Caco-2 (cell line): ENCODE results near the gene ABI3BP. TPM values are rescaled to one million over a fixed set of nuclear protein-coding genes. Genes with fewer than 3 reads are reported as not detected.

ENCODE experiments used
- BruUV-seq: library from RNA; stranded (reverse); fragments of 400-500 nt; replicated peaks from 2 replicates; lab custom pipeline; 2021; lab: Mats Ljungman, UMichigan
- CTCF ChIA-PET: fragments of 300-600 bp; sonication (Branson Sonifier 250); formaldehyde crosslinking; loops from one replicate; lab custom pipeline; 2022; ENCODE audit warnings: antibody characterized with exemption; lab: Charles Lee
- POLR2A ChIA-PET: fragments of 300-600 bp; sonication (Branson Sonifier 250); formaldehyde crosslinking; loops from one replicate; lab custom pipeline; 2022; ENCODE audit warnings: antibody characterized with exemption; lab: Charles Lee
- DNase-seq, 2 experiments: peaks; one replicate each; pipeline versions ENCODE4 v3.0.0 to v3.0.0-alpha.2; 2020 to 2022
- H3K27me3 ChIP-seq: replicated peaks from 2 replicates; pipeline ENCODE4 v1.6.0; 2011; ENCODE audit warnings: low read length; ENCODE audit not compliant: control insufficient read depth, insufficient read depth
- H3K36me3 ChIP-seq: 2 replicates; pipeline ENCODE4 v1.5.1; 2011; ENCODE audit warnings: low read length; ENCODE audit not compliant: control insufficient read depth, insufficient read depth
- H3K4me1 ChIP-seq: fragments of 250-450 bp; sonication (Bioruptor Pico); 2 replicates; pipeline ENCODE4 v1.5.1; 2020; ENCODE audit warnings: mild to moderate bottlenecking
- H3K4me3 ChIP-seq: 2 replicates; pipeline ENCODE4 v1.5.1; 2011; ENCODE audit warnings: low read depth, mild to moderate bottlenecking, control low read depth, low read length
- H3K9me3 ChIP-seq: fragments of 250-450 bp; sonication (Bioruptor Pico); 2 replicates; pipeline ENCODE4 v1.5.1; 2020; ENCODE audit warnings: mild to moderate bottlenecking, moderate library complexity
- H3K27ac Mint-ChIP-seq: one replicate; pipeline ENCODE4 v1.8.0; 2022; ENCODE audit warnings: mixed read lengths; ENCODE audit not compliant: unreplicated experiment
- H3K27me3 Mint-ChIP-seq: one replicate; pipeline ENCODE4 v1.8.0; 2022; ENCODE audit warnings: mixed read lengths; ENCODE audit not compliant: insufficient read depth, unreplicated experiment
- H3K36me3 Mint-ChIP-seq: one replicate; pipeline ENCODE4 v1.8.0; 2022; ENCODE audit warnings: mild to moderate bottlenecking, mixed read lengths; ENCODE audit not compliant: insufficient read depth, unreplicated experiment
- H3K4me1 Mint-ChIP-seq: one replicate; pipeline ENCODE4 v1.8.0; 2022; ENCODE audit warnings: low read depth, mixed read lengths; ENCODE audit not compliant: unreplicated experiment
- H3K4me3 Mint-ChIP-seq: one replicate; pipeline ENCODE4 v1.8.0; 2022; ENCODE audit warnings: mild to moderate bottlenecking, moderate library complexity, mixed read lengths; ENCODE audit not compliant: unreplicated experiment
- H3K9me3 Mint-ChIP-seq: one replicate; pipeline ENCODE4 v1.8.0; 2022; ENCODE audit warnings: mixed read lengths; ENCODE audit not compliant: unreplicated experiment
- CTCF ChIP-seq, 2 experiments: fragments of 200-600 bp in 1 of 2; IDR thresholded peaks; 1 replicate in 1 of 2; 2 replicates in 1 of 2; pipeline versions ENCODE4 v1.5.1 to v1.8.0; 2011 to 2022; ENCODE audit warnings: antibody characterized with exemption in 1 of 2, control low read depth in 1 of 2, inconsistent platforms in 1 of 2, low read depth in 1 of 2, low read length in 1 of 2, mild to moderate bottlenecking in 1 of 2, moderate library complexity in 1 of 2; ENCODE audit not compliant: insufficient read depth in 1 of 2, severe bottlenecking in 1 of 2, unreplicated experiment in 1 of 2
- intact Hi-C: fragments of 100-400 bp; cut with micrococcal nuclease; formaldehyde crosslinking; loops from one replicate; pipeline ENCODE4 v1.10.0; 2022; ENCODE audit not compliant: unreplicated experiment
- total RNA-seq: library from RNA; stranded (reverse); gene quantifications from 2 replicates; pipeline ENCODE4 v1.2.3, GENCODE V29; 2022

The ABI3BP gene
- total RNA-seq, 1 experiment from 2014 or later = not detected

GRCh38 chr3:100775669-100776068, 217.6 kb downstream of the ABI3BP start:
- Histone ChIP-seq H3K27me3 (no peaks in the 10 kb centered on the region), H3K4me1 (no peaks in the 10 kb centered on the region), H3K36me3 (no peaks in the 10 kb centered on the region), H3K4me3 (no peak overlapping the region), H3K9me3 (no peaks in the 10 kb centered on the region)
- H3K27me3 Mint-ChIP-seq = peaks cover 5% of the 10 kb centered on the region
- H3K4me3 Mint-ChIP-seq = no peak overlapping the region
- no peak for TF ChIP-seq CTCF (IDR thresholded peaks at IDR 0.05; ENCODE audit: insufficient read depth in 1 of 2, low read depth in 1 of 2, low read length in 1 of 2, severe bottlenecking in 1 of 2, unreplicated experiment in 1 of 2)
- ChIA-PET POLR2A (no interaction called here), CTCF (no interaction called here)
- no TSS peak for BruUV-seq
- no peak overlapping the region for H3K27ac Mint-ChIP-seq
- no peaks in the 10 kb centered on the region for H3K9me3 Mint-ChIP-seq
- intact Hi-C loops = no loop called here
- no peaks in the 10 kb centered on the region for H3K4me1 Mint-ChIP-seq
- H3K36me3 Mint-ChIP-seq = no peaks in the 10 kb centered on the region
- no peak for DNase-seq

GRCh38 chr3:100775226-100775625, 218.0 kb downstream of the ABI3BP start:
- no TSS peak for BruUV-seq
- Mint-ChIP-seq H3K27ac (no peak overlapping the region), H3K27me3 (peaks cover 5% of the 10 kb centered on the region), H3K4me1 (no peaks in the 10 kb centered on the region), H3K36me3 (no peaks in the 10 kb centered on the region), H3K4me3 (no peak overlapping the region), H3K9me3 (no peaks in the 10 kb centered on the region)
- DNase-seq = no peak
- intact Hi-C loops = no loop called here
- Histone ChIP-seq H3K4me3 (no peak overlapping the region), H3K4me1 (no peaks in the 10 kb centered on the region), H3K9me3 (no peaks in the 10 kb centered on the region), H3K27me3 (no peaks in the 10 kb centered on the region), H3K36me3 (no peaks in the 10 kb centered on the region)
- ChIA-PET CTCF (no interaction called here), POLR2A (no interaction called here)
- no peak for TF ChIP-seq CTCF (IDR thresholded peaks at IDR 0.05; ENCODE audit: insufficient read depth in 1 of 2, low read depth in 1 of 2, low read length in 1 of 2, severe bottlenecking in 1 of 2, unreplicated experiment in 1 of 2)

GRCh38 chr3:100769693-100770092, 223.5 kb downstream of the ABI3BP start:
- no peaks in the 10 kb centered on the region for H3K9me3 ChIP-seq
- Mint-ChIP-seq H3K4me1 (no peaks in the 10 kb centered on the region), H3K27ac (no peak overlapping the region), H3K9me3 (no peaks in the 10 kb centered on the region), H3K4me3 (no peak overlapping the region), H3K27me3 (peaks cover 3% of the 10 kb centered on the region), H3K36me3 (no peaks in the 10 kb centered on the region)
- H3K27me3 ChIP-seq = no peaks in the 10 kb centered on the region; the same call in 1 of the 2 replicates
- H3K36me3 ChIP-seq = no peaks in the 10 kb centered on the region
- CTCF ChIA-PET = interaction anchor here (1.3 kb wide), 1 partner anchor 307 kb away, joined by 3 read pairs; no protein-coding TSS in a partner anchor
- BruUV-seq = no TSS peak
- DNase-seq = no peak
- TF ChIP-seq CTCF (IDR thresholded peaks at IDR 0.05; ENCODE audit: insufficient read depth in 1 of 2, low read depth in 1 of 2, low read length in 1 of 2, severe bottlenecking in 1 of 2, unreplicated experiment in 1 of 2) = no peak
- no peaks in the 10 kb centered on the region for H3K4me1 ChIP-seq
- POLR2A ChIA-PET = no interaction called here
- H3K4me3 ChIP-seq = no peak overlapping the region
- intact Hi-C loops = no loop called here
